Astrocyte (in vitro differentiated cells and primary cell): ENCODE measurements around the gene EXOSC7. TPM values are rescaled to one million over a fixed set of nuclear protein-coding genes. Genes with fewer than 3 reads are reported as not detected.

Source experiments
- DNase-seq: peaks from one replicate; pipeline ENCODE4 v3.0.0-alpha.2; 2010; ENCODE audit warnings: low read depth
- FAIRE-seq: peaks from 2 replicates; lab custom pipeline; 2011; peaks lifted over from hg19 to GRCh38; lab: Jason Lieb, UNC
- H2AFZ ChIP-seq: 2 replicates; pipeline ENCODE4 v1.6.0; 2012; ENCODE audit warnings: low read depth, low read length, inconsistent platforms
- H3K27ac ChIP-seq: 2 replicates; pipeline ENCODE4 v1.5.1; 2011; ENCODE audit warnings: low read depth, low read length, inconsistent platforms
- H3K27me3 ChIP-seq: 2 replicates; pipeline ENCODE4 v1.6.0; 2011; ENCODE audit warnings: low read length, inconsistent platforms; ENCODE audit not compliant: insufficient read depth
- H3K36me3 ChIP-seq: 2 replicates; pipeline ENCODE4 v1.5.1; 2011; ENCODE audit warnings: low read length, inconsistent platforms; ENCODE audit not compliant: insufficient read depth
- H3K4me1 ChIP-seq: 2 replicates; pipeline ENCODE4 v1.5.1; 2011; ENCODE audit warnings: low read length, inconsistent platforms; ENCODE audit not compliant: insufficient read depth
- H3K4me2 ChIP-seq: 2 replicates; pipeline ENCODE4 v1.6.0; 2012; ENCODE audit warnings: low read length, inconsistent platforms
- H3K4me3 ChIP-seq: 2 replicates; pipeline ENCODE4 v1.5.1; 2011; ENCODE audit warnings: low read depth, mild to moderate bottlenecking, low read length, inconsistent platforms; ENCODE audit not compliant: insufficient read depth
- H3K79me2 ChIP-seq: 2 replicates; pipeline ENCODE4 v1.6.0; 2012; ENCODE audit warnings: mild to moderate bottlenecking, low read length, inconsistent platforms; ENCODE audit not compliant: insufficient read depth
- H3K9ac ChIP-seq: 2 replicates; pipeline ENCODE4 v1.6.0; 2012; ENCODE audit warnings: mild to moderate bottlenecking, low read length, inconsistent platforms
- H3K9me3 ChIP-seq: 2 replicates; pipeline ENCODE4 v1.5.1; 2012; ENCODE audit warnings: low read depth, mild to moderate bottlenecking, low read length, inconsistent platforms; ENCODE audit not compliant: insufficient read depth
- H4K20me1 ChIP-seq: 2 replicates; pipeline ENCODE4 v1.6.0; 2012; ENCODE audit warnings: low read length, inconsistent platforms; ENCODE audit not compliant: insufficient read depth
- H3K27ac Mint-ChIP-seq: one replicate; pipeline ENCODE4 v1.8.0; 2021; ENCODE audit warnings: mild to moderate bottlenecking, mixed read lengths; ENCODE audit not compliant: unreplicated experiment
- H3K27me3 Mint-ChIP-seq: one replicate; pipeline ENCODE4 v1.8.0; 2021; ENCODE audit warnings: low read depth, mixed read lengths; ENCODE audit not compliant: unreplicated experiment
- H3K36me3 Mint-ChIP-seq: one replicate; pipeline ENCODE4 v1.8.0; 2021; ENCODE audit warnings: low read depth, mixed read lengths; ENCODE audit not compliant: unreplicated experiment
- H3K4me1 Mint-ChIP-seq: one replicate; pipeline ENCODE4 v1.8.0; 2021; ENCODE audit warnings: low read depth, mixed read lengths; ENCODE audit not compliant: unreplicated experiment
- H3K4me3 Mint-ChIP-seq: one replicate; pipeline ENCODE4 v1.8.0; 2021; ENCODE audit warnings: mild to moderate bottlenecking, moderate library complexity, mixed read lengths; ENCODE audit not compliant: unreplicated experiment
- H3K9me3 Mint-ChIP-seq: one replicate; pipeline ENCODE4 v1.8.0; 2021; ENCODE audit warnings: mild to moderate bottlenecking, mixed read lengths; ENCODE audit not compliant: unreplicated experiment
- CTCF ChIP-seq: IDR thresholded peaks from 2 replicates; pipeline ENCODE4 v1.5.1; 2011; ENCODE audit warnings: low read depth, mild to moderate bottlenecking, inconsistent platforms, low read length, moderate library complexity; ENCODE audit not compliant: insufficient read depth
- EZH2 ChIP-seq: IDR thresholded peaks from 2 replicates; pipeline ENCODE4 v1.6.1; 2012; ENCODE audit warnings: mild to moderate bottlenecking, low read length, inconsistent platforms; ENCODE audit not compliant: insufficient read depth
- total RNA-seq: library from RNA; stranded (reverse); gene quantifications from 2 replicates; pipeline ENCODE4 v1.2.1, GENCODE V29; 2021

Gene EXOSC7
- total RNA-seq, 1 donor from 2014 or later: 38.6 TPM

- no peak overlapping the region for H3K27ac Mint-ChIP-seq
- Histone ChIP-seq H3K9ac (no peak overlapping the region), H3K4me2 (no peak overlapping the region), H3K4me3 (no peak overlapping the region), H3K36me3 (peaks cover 35% of the 10 kb centered on the region), H3K27ac (no peak overlapping the region), H4K20me1 (peaks cover 14% of the 10 kb centered on the region), H2AFZ (no peak overlapping the region), H3K79me2 (peaks cover 3% of the 10 kb centered on the region), H3K4me1 (no peaks in the 10 kb centered on the region), H3K9me3 (no peaks in the 10 kb centered on the region), H3K27me3 (no peaks in the 10 kb centered on the region)
- no peak overlapping the region for H3K4me3 Mint-ChIP-seq
- FAIRE-seq (no peak), DNase-seq (no peak)
- no peaks in the 10 kb centered on the region for H3K27me3 Mint-ChIP-seq
- TF ChIP-seq EZH2: no peak
- TF ChIP-seq CTCF: no peak
- H3K36me3 Mint-ChIP-seq: peaks cover 31% of the 10 kb centered on the region
- H3K9me3 Mint-ChIP-seq: peaks cover 6% of the 10 kb centered on the region
- H3K4me1 Mint-ChIP-seq: peaks cover 3% of the 10 kb centered on the region
These were observed 24.8 kb downstream of the EXOSC7 start for GRCh38 chr3:45000823-45001222.

DNA sequence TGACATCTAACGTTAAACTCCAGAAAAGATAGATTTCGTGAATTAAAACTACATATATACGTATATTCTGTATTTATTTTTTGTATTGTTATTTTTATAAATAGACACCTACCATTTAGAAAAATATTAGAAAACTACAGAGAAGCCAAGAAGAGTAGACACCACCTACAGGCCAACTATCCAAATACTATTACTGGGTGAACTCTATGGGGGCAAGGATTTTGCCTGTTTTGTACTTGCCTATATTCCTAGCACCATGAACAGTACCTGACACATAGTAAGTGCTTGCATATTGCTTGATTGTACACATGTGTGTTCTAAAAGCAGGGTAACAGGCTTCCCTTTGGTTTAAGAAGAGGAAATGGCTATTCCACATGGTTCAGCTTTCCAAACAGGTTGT, 25.7 kb downstream of the EXOSC7 start:
- peaks cover 34% of the 10 kb centered on the region for H3K36me3 ChIP-seq
- no peak for FAIRE-seq
- TF ChIP-seq CTCF: no peak
- no peak for TF ChIP-seq EZH2

GRCh38 chr3:45002139-45002660, 26.2 kb downstream of the EXOSC7 start:
- peaks cover 6% of the 10 kb centered on the region for H3K9me3 Mint-ChIP-seq
- FAIRE-seq (no peak), DNase-seq (no peak)
- Histone ChIP-seq H3K27me3 (no peaks in the 10 kb centered on the region), H3K9me3 (no peaks in the 10 kb centered on the region), H3K4me3 (no peak overlapping the region), H3K9ac (no peak overlapping the region), H3K36me3 (peaks cover 30% of the 10 kb centered on the region), H3K79me2 (no peaks in the 10 kb centered on the region), H3K27ac (no peak overlapping the region), H3K4me2 (no peak overlapping the region), H3K4me1 (no peaks in the 10 kb centered on the region), H2AFZ (no peak overlapping the region), H4K20me1 (peaks cover 7% of the 10 kb centered on the region)
- H3K4me3 Mint-ChIP-seq: no peak overlapping the region
- H3K27ac Mint-ChIP-seq: no peak overlapping the region
- peaks cover 31% of the 10 kb centered on the region for H3K36me3 Mint-ChIP-seq
- no peaks in the 10 kb centered on the region for H3K4me1 Mint-ChIP-seq
- H3K27me3 Mint-ChIP-seq: no peaks in the 10 kb centered on the region
- TF ChIP-seq EZH2 (no peak), CTCF (no peak)

More for the DNA sequence above, 25.7 kb downstream of the EXOSC7 start:
- Mint-ChIP-seq H3K27ac (no peak overlapping the region), H3K27me3 (no peaks in the 10 kb centered on the region), H3K9me3 (peaks cover 6% of the 10 kb centered on the region), H3K4me3 (no peak overlapping the region), H3K4me1 (no peaks in the 10 kb centered on the region), H3K36me3 (peaks cover 31% of the 10 kb centered on the region)
- no peak overlapping the region for H3K4me3 ChIP-seq
- H3K27ac ChIP-seq: no peak overlapping the region
- no peak overlapping the region for H2AFZ ChIP-seq
- H3K4me2 ChIP-seq: no peak overlapping the region
- no peak for DNase-seq
- H3K79me2 ChIP-seq: no peaks in the 10 kb centered on the region
- H4K20me1 ChIP-seq: peaks cover 9% of the 10 kb centered on the region
- no peaks in the 10 kb centered on the region for H3K9me3 ChIP-seq
- H3K4me1 ChIP-seq: no peaks in the 10 kb centered on the region
- H3K9ac ChIP-seq: no peak overlapping the region
- H3K27me3 ChIP-seq: no peaks in the 10 kb centered on the region
